Liver (tissue), 9 donors: Measurements from ENCODE around the gene INHBC. TPM values are rescaled to one million over a fixed set of nuclear protein-coding genes. Genes with fewer than 3 reads are reported as not detected.
"Not testable (repeated sequence)": the region's sequence is repeated elsewhere in the genome, so short reads cannot be mapped to it uniquely, and the experiment has no call there.

Source experiments
- DNase-seq: peaks from one replicate; pipeline ENCODE4 v3.0.0-alpha.2; 2017; ENCODE audit warnings: low spot score
- H3K27ac ChIP-seq, 2 donors: one replicate each; pipeline ENCODE4 v1.7.0; 2013; ENCODE audit warnings: inconsistent platforms in 2 of 2, low read length in 2 of 2, control low read depth in 1 of 2, low read depth in 1 of 2, mild to moderate bottlenecking in 1 of 2
- H3K27me3 ChIP-seq, 4 donors: one replicate each; pipeline versions ENCODE4 v1.6.1 to v1.7.0; 2013; ENCODE audit warnings: low read length in 3 of 4, inconsistent platforms in 1 of 4, mild to moderate bottlenecking in 1 of 4, moderate library complexity in 1 of 4; ENCODE audit not compliant: control insufficient read depth in 4 of 4, insufficient read depth in 4 of 4
- H3K36me3 ChIP-seq, 4 donors: one replicate each; pipeline versions ENCODE4 v1.6.1 to v1.7.0; 2013; ENCODE audit warnings: low read length in 3 of 4, mild to moderate bottlenecking in 3 of 4, low read depth in 1 of 4, moderate library complexity in 1 of 4; ENCODE audit not compliant: control insufficient read depth in 4 of 4, insufficient read depth in 3 of 4
- H3K4me1 ChIP-seq, 4 donors: one replicate each; pipeline versions ENCODE4 v1.6.1 to v1.7.0; 2013; ENCODE audit warnings: low read length in 3 of 4, mild to moderate bottlenecking in 3 of 4, moderate library complexity in 1 of 4; ENCODE audit not compliant: control insufficient read depth in 4 of 4, insufficient read depth in 4 of 4
- H3K4me3 ChIP-seq, 3 donors: one replicate each; pipeline versions ENCODE4 v1.6.1 to v1.7.0; 2013; ENCODE audit warnings: low read length in 3 of 3, control low read depth in 1 of 3, low read depth in 1 of 3, mild to moderate bottlenecking in 1 of 3
- H3K9ac ChIP-seq, 2 donors: one replicate each; pipeline ENCODE4 v1.7.0; 2013; ENCODE audit warnings: low read length in 2 of 2, mild to moderate bottlenecking in 2 of 2, moderate library complexity in 2 of 2, control low read depth in 1 of 2, low read depth in 1 of 2
- H3K9me3 ChIP-seq, 4 donors: one replicate each; pipeline versions ENCODE4 v1.6.1 to v1.7.0; 2013; ENCODE audit warnings: low read length in 3 of 4; ENCODE audit not compliant: control insufficient read depth in 4 of 4
- ATF3 ChIP-seq: IDR thresholded peaks from 2 replicates; pipeline ENCODE4 v1.6.1; 2016; ENCODE audit warnings: antibody characterized with exemption
- EGR1 ChIP-seq, 2 donors: IDR thresholded peaks; 2 replicates each; pipeline ENCODE4 v1.6.1; 2016 to 2018; ENCODE audit warnings: antibody characterized with exemption in 2 of 2, low read depth in 2 of 2
- FOXA1 ChIP-seq: IDR thresholded peaks from 2 replicates; pipeline ENCODE4 v1.6.1; 2016; ENCODE audit warnings: antibody characterized with exemption
- FOXA2 ChIP-seq: IDR thresholded peaks from 2 replicates; pipeline ENCODE4 v1.6.1; 2016; ENCODE audit warnings: antibody characterized with exemption
- GABPA ChIP-seq, 2 donors: IDR thresholded peaks in 1 of 2; conservative IDR thresholded peaks in 1 of 2; 2 replicates each; pipeline ENCODE4 v1.6.1; 2016; ENCODE audit warnings: antibody characterized with exemption in 2 of 2, mild to moderate bottlenecking in 1 of 2, moderate library complexity in 1 of 2
- HNF4A ChIP-seq, 2 donors: conservative IDR thresholded peaks; 2 replicates each; pipeline ENCODE4 v1.6.1; 2016; ENCODE audit warnings: antibody characterized with exemption in 2 of 2, mild to moderate bottlenecking in 2 of 2
- HNF4G ChIP-seq: IDR thresholded peaks from 2 replicates; pipeline ENCODE4 v1.6.1; 2016; ENCODE audit warnings: antibody characterized with exemption
- JUND ChIP-seq, 2 donors: IDR thresholded peaks; 2 replicates each; pipeline ENCODE4 v1.6.1; 2016; ENCODE audit warnings: antibody characterized with exemption in 2 of 2
- MAX ChIP-seq: IDR thresholded peaks from 2 replicates; pipeline ENCODE4 v1.6.1; 2016; ENCODE audit warnings: antibody characterized with exemption
- NR2F2 ChIP-seq: IDR thresholded peaks from 2 replicates; pipeline ENCODE4 v1.6.1; 2016; ENCODE audit warnings: antibody characterized with exemption
- RAD21 ChIP-seq, 2 donors: IDR thresholded peaks; 2 replicates each; pipeline ENCODE4 v1.6.1; 2016; ENCODE audit warnings: antibody characterized with exemption in 2 of 2, mild to moderate bottlenecking in 2 of 2
- RXRA ChIP-seq, 2 donors: IDR thresholded peaks; 2 replicates each; pipeline ENCODE4 v1.6.1; 2017 to 2018; ENCODE audit warnings: antibody characterized with exemption in 2 of 2, mild to moderate bottlenecking in 1 of 2
- SP1 ChIP-seq: IDR thresholded peaks from 2 replicates; pipeline ENCODE4 v1.6.1; 2018; ENCODE audit warnings: antibody characterized with exemption, mild to moderate bottlenecking
- TAF1 ChIP-seq: conservative IDR thresholded peaks from 2 replicates; pipeline ENCODE4 v1.6.1; 2016; ENCODE audit warnings: antibody characterized with exemption, mild to moderate bottlenecking
- YY1 ChIP-seq: IDR thresholded peaks from 2 replicates; pipeline ENCODE4 v1.6.1; 2016; ENCODE audit warnings: antibody characterized with exemption, mild to moderate bottlenecking
- ZBTB33 ChIP-seq: IDR thresholded peaks from 2 replicates; pipeline ENCODE4 v1.6.1; 2016; ENCODE audit warnings: antibody characterized with exemption
- WGBS: extraction: QIAGEN DNeasy Blood & Tissue Kit; methylation state at CpG from one replicate; pipeline ENCODE4 v1.1.7; 2013; 5-methylcytosine and 5-hydroxymethylcytosine counted together
- polyA plus RNA-seq, 2 donors: library from polyadenylated mRNA; stranded (reverse) in 1 of 2; unstranded in 1 of 2; fragments of 200-250 nt in 1 of 2; fragments of >200 nt in 1 of 2; fragmentation: Nextera tagmentation in 1 of 2; extraction: Ambion mirVana in 1 of 2; gene quantifications; one replicate each; pipeline versions ENCODE4 v1.2.1 to v1.2.3, GENCODE V29; 2013 to 2015
- total RNA-seq, 2 donors: library from RNA; depleted of rRNA; stranded (reverse); fragments of >200 nt; gene quantifications; one replicate each; pipeline ENCODE4 v1.2.3, GENCODE V29; 2014
- TF ChIP-seq, protein P1 (sequence below): IDR thresholded peaks from 2 replicates; pipeline ENCODE4 v1.6.1; 2016; ENCODE audit warnings: antibody characterized with exemption, mild to moderate bottlenecking
- TF ChIP-seq, protein P2 (sequence below): fragments of 150-350 bp; IDR thresholded peaks from 2 replicates; pipeline ENCODE4 v1.5.1; 2017; ENCODE audit warnings: improper control_type of control experiment, low read depth, low read length; ENCODE audit not compliant: missing input control
- donor health status: healthy.
- donor health status: healthy.
- donor health status: healthy.
- donor health status: healthy.
- donor health status: healthy.

The INHBC gene
- total and polyA plus RNA-seq, 4 donors = 2.8 to 134 (median 86.7) TPM

- DNase-seq = no peak
- H3K9ac ChIP-seq = no peak overlapping the region
- WGBS = 92% methylated on average over 2 of the region's 2 CpGs
- TF ChIP-seq HNF4G (no peak), NR2F2 (no peak), HNF4A (conservative IDR thresholded peaks at IDR 0.05) (no peak), RXRA (IDR thresholded peaks at IDR 0.05) (no peak), JUND (IDR thresholded peaks at IDR 0.05) (no peak), EGR1 (IDR thresholded peaks at IDR 0.05; ENCODE audit: low read depth in 2 of 2) (no peak), MAX (no peak), ZBTB33 (no peak), TAF1 (no peak), RAD21 (IDR thresholded peaks at IDR 0.05) (no peak), YY1 (no peak), GABPA (IDR thresholded peaks at IDR 0.05 in 1 of 2, conservative IDR thresholded peaks at IDR 0.05 in 1 of 2) (no peak), FOXA2 (no peak), SP1 (no peak), FOXA1 (no peak), ATF3 (no peak)
- TF ChIP-seq, protein P1, sequence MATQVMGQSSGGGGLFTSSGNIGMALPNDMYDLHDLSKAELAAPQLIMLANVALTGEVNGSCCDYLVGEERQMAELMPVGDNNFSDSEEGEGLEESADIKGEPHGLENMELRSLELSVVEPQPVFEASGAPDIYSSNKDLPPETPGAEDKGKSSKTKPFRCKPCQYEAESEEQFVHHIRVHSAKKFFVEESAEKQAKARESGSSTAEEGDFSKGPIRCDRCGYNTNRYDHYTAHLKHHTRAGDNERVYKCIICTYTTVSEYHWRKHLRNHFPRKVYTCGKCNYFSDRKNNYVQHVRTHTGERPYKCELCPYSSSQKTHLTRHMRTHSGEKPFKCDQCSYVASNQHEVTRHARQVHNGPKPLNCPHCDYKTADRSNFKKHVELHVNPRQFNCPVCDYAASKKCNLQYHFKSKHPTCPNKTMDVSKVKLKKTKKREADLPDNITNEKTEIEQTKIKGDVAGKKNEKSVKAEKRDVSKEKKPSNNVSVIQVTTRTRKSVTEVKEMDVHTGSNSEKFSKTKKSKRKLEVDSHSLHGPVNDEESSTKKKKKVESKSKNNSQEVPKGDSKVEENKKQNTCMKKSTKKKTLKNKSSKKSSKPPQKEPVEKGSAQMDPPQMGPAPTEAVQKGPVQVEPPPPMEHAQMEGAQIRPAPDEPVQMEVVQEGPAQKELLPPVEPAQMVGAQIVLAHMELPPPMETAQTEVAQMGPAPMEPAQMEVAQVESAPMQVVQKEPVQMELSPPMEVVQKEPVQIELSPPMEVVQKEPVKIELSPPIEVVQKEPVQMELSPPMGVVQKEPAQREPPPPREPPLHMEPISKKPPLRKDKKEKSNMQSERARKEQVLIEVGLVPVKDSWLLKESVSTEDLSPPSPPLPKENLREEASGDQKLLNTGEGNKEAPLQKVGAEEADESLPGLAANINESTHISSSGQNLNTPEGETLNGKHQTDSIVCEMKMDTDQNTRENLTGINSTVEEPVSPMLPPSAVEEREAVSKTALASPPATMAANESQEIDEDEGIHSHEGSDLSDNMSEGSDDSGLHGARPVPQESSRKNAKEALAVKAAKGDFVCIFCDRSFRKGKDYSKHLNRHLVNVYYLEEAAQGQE = no peak
- TF ChIP-seq, protein P2, sequence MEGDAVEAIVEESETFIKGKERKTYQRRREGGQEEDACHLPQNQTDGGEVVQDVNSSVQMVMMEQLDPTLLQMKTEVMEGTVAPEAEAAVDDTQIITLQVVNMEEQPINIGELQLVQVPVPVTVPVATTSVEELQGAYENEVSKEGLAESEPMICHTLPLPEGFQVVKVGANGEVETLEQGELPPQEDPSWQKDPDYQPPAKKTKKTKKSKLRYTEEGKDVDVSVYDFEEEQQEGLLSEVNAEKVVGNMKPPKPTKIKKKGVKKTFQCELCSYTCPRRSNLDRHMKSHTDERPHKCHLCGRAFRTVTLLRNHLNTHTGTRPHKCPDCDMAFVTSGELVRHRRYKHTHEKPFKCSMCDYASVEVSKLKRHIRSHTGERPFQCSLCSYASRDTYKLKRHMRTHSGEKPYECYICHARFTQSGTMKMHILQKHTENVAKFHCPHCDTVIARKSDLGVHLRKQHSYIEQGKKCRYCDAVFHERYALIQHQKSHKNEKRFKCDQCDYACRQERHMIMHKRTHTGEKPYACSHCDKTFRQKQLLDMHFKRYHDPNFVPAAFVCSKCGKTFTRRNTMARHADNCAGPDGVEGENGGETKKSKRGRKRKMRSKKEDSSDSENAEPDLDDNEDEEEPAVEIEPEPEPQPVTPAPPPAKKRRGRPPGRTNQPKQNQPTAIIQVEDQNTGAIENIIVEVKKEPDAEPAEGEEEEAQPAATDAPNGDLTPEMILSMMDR = no peak
- peaks cover 5 to 14% (median 6%) of the 10 kb centered on the region in 4 donors for H3K36me3 ChIP-seq
- no peaks in the 10 kb centered on the region for H3K9me3 ChIP-seq
- H3K27ac ChIP-seq = no peak overlapping the region
- H3K4me3 ChIP-seq = no peak overlapping the region
- H3K27me3 ChIP-seq = no peaks in the 10 kb centered on the region
- no peaks in the 10 kb centered on the region for H3K4me1 ChIP-seq
These were observed 37.1 kb upstream of the INHBC start for GRCh38 chr12:57397441-57397840.

GRCh38 chr12:57399718-57400463 lies 34.7 kb upstream of the INHBC start:
- DNase-seq = not testable (repeated sequence)

More at GRCh38 chr12:57399718-57400463, 34.7 kb upstream of the INHBC start:
- H3K4me1 ChIP-seq, H3K27me3 ChIP-seq, H3K36me3 ChIP-seq, H3K9ac ChIP-seq, H3K9me3 ChIP-seq, H3K27ac ChIP-seq, H3K4me3 ChIP-seq: not testable (repeated sequence)
- 98% methylated on average over 6 of the region's 7 CpGs for WGBS
